ENCODE data around the gene MTARC2. TPM values are rescaled to one million over a fixed set of nuclear protein-coding genes. Genes with fewer than 3 reads are reported as not detected.

Gene MTARC2
- total RNA-seq, 4 donors from 2014 or later: 20.2 to 26.0 (median 21.1) TPM

GRCh38 chr1:220705782-220706181, 42.3 kb upstream of the MTARC2 start:
- no peak for TF ChIP-seq CTCF (IDR thresholded peaks at IDR 0.05; ENCODE audit: low read depth)

DNA sequence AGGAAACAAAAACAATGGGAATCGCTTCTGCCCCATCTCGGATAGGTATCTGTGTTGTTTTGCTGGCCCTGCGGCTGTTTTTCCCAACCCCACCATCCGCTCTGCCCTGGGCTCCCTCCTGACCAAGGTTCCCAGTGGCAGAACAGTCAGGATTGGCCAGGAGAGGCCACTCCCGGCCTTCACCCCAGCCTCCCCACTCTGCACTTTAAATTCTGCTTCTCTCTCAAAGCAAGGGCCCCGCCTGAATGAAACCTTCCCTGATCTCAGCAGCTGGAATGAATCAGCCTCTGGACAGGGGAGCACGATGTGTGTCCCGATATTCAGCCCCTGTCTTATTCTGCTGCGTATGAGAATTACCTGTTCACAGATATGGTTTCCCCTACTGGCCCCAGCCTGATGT, 41.6 kb upstream of the MTARC2 start:
- no peak for TF ChIP-seq CTCF (IDR thresholded peaks at IDR 0.05; ENCODE audit: low read depth)

DNA sequence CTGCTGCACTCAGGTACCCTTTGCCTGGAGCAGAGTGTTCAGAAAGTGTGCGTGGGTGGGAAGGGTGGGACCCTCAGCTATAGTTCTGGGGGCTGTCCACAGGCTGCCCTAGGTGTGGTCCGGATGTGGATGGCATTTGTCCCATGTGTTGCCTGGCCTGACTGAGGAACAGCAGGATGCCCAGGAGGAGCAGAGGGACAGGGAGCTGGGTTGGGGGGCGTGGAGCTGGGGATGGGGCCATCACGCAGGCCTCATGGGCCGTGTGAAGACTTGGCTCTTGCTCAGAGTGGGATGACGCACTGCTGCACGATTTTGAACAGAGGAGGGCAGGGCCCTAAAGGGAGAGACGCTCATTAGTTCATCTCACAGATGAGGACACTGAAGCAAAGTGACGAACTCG, 41.0 kb upstream of the MTARC2 start:
- TF ChIP-seq CTCF (IDR thresholded peaks at IDR 0.05; ENCODE audit: low read depth): no peak

- no peak for TF ChIP-seq CTCF (IDR thresholded peaks at IDR 0.05; ENCODE audit: low read depth)
Observed at GRCh38 chr1:220708244-220708643, 39.9 kb upstream of the MTARC2 start.

GRCh38 chr1:220708936-220709801, 39.0 kb upstream of the MTARC2 start:
- no peak for TF ChIP-seq CTCF (IDR thresholded peaks at IDR 0.05; ENCODE audit: low read depth)

GRCh38 chr1:220710333-220710732, 37.8 kb upstream of the MTARC2 start:
- TF ChIP-seq CTCF (IDR thresholded peaks at IDR 0.05; ENCODE audit: low read depth): no peak

- no peak for TF ChIP-seq CTCF (IDR thresholded peaks at IDR 0.05; ENCODE audit: low read depth)
Observed at GRCh38 chr1:220711056-220711809, 36.9 kb upstream of the MTARC2 start.
